Astrocyte (in vitro differentiated cells and primary cell): ENCODE results near the gene TMEM50A. TPM values are rescaled to one million over a fixed set of nuclear protein-coding genes. Genes with fewer than 3 reads are reported as not detected.

Source experiments
- DNase-seq: peaks from one replicate; pipeline ENCODE4 v3.0.0-alpha.2; 2010; ENCODE audit warnings: low read depth
- FAIRE-seq: peaks from 2 replicates; lab custom pipeline; 2011; peaks lifted over from hg19 to GRCh38; lab: Jason Lieb, UNC
- H2AFZ ChIP-seq: 2 replicates; pipeline ENCODE4 v1.6.0; 2012; ENCODE audit warnings: low read depth, low read length, inconsistent platforms
- H3K27ac ChIP-seq: 2 replicates; pipeline ENCODE4 v1.5.1; 2011; ENCODE audit warnings: low read depth, low read length, inconsistent platforms
- H3K27me3 ChIP-seq: 2 replicates; pipeline ENCODE4 v1.6.0; 2011; ENCODE audit warnings: low read length, inconsistent platforms; ENCODE audit not compliant: insufficient read depth
- H3K36me3 ChIP-seq: 2 replicates; pipeline ENCODE4 v1.5.1; 2011; ENCODE audit warnings: low read length, inconsistent platforms; ENCODE audit not compliant: insufficient read depth
- H3K4me1 ChIP-seq: 2 replicates; pipeline ENCODE4 v1.5.1; 2011; ENCODE audit warnings: low read length, inconsistent platforms; ENCODE audit not compliant: insufficient read depth
- H3K4me2 ChIP-seq: 2 replicates; pipeline ENCODE4 v1.6.0; 2012; ENCODE audit warnings: low read length, inconsistent platforms
- H3K4me3 ChIP-seq: 2 replicates; pipeline ENCODE4 v1.5.1; 2011; ENCODE audit warnings: low read depth, mild to moderate bottlenecking, low read length, inconsistent platforms; ENCODE audit not compliant: insufficient read depth
- H3K79me2 ChIP-seq: 2 replicates; pipeline ENCODE4 v1.6.0; 2012; ENCODE audit warnings: mild to moderate bottlenecking, low read length, inconsistent platforms; ENCODE audit not compliant: insufficient read depth
- H3K9ac ChIP-seq: 2 replicates; pipeline ENCODE4 v1.6.0; 2012; ENCODE audit warnings: mild to moderate bottlenecking, low read length, inconsistent platforms
- H3K9me3 ChIP-seq: 2 replicates; pipeline ENCODE4 v1.5.1; 2012; ENCODE audit warnings: low read depth, mild to moderate bottlenecking, low read length, inconsistent platforms; ENCODE audit not compliant: insufficient read depth
- H4K20me1 ChIP-seq: 2 replicates; pipeline ENCODE4 v1.6.0; 2012; ENCODE audit warnings: low read length, inconsistent platforms; ENCODE audit not compliant: insufficient read depth
- H3K27ac Mint-ChIP-seq: one replicate; pipeline ENCODE4 v1.8.0; 2021; ENCODE audit warnings: mild to moderate bottlenecking, mixed read lengths; ENCODE audit not compliant: unreplicated experiment
- H3K27me3 Mint-ChIP-seq: one replicate; pipeline ENCODE4 v1.8.0; 2021; ENCODE audit warnings: low read depth, mixed read lengths; ENCODE audit not compliant: unreplicated experiment
- H3K36me3 Mint-ChIP-seq: one replicate; pipeline ENCODE4 v1.8.0; 2021; ENCODE audit warnings: low read depth, mixed read lengths; ENCODE audit not compliant: unreplicated experiment
- H3K4me1 Mint-ChIP-seq: one replicate; pipeline ENCODE4 v1.8.0; 2021; ENCODE audit warnings: low read depth, mixed read lengths; ENCODE audit not compliant: unreplicated experiment
- H3K4me3 Mint-ChIP-seq: one replicate; pipeline ENCODE4 v1.8.0; 2021; ENCODE audit warnings: mild to moderate bottlenecking, moderate library complexity, mixed read lengths; ENCODE audit not compliant: unreplicated experiment
- H3K9me3 Mint-ChIP-seq: one replicate; pipeline ENCODE4 v1.8.0; 2021; ENCODE audit warnings: mild to moderate bottlenecking, mixed read lengths; ENCODE audit not compliant: unreplicated experiment
- EZH2 ChIP-seq: IDR thresholded peaks from 2 replicates; pipeline ENCODE4 v1.6.1; 2012; ENCODE audit warnings: mild to moderate bottlenecking, low read length, inconsistent platforms; ENCODE audit not compliant: insufficient read depth
- total RNA-seq: library from RNA; stranded (reverse); gene quantifications from 2 replicates; pipeline ENCODE4 v1.2.1, GENCODE V29; 2021
- TF ChIP-seq, protein P1 (sequence below): IDR thresholded peaks from 2 replicates; pipeline ENCODE4 v1.5.1; 2011; ENCODE audit warnings: low read depth, mild to moderate bottlenecking, inconsistent platforms, low read length, moderate library complexity; ENCODE audit not compliant: insufficient read depth

TMEM50A gene
- total RNA-seq, 1 donor from 2014 or later = 175 TPM

DNA sequence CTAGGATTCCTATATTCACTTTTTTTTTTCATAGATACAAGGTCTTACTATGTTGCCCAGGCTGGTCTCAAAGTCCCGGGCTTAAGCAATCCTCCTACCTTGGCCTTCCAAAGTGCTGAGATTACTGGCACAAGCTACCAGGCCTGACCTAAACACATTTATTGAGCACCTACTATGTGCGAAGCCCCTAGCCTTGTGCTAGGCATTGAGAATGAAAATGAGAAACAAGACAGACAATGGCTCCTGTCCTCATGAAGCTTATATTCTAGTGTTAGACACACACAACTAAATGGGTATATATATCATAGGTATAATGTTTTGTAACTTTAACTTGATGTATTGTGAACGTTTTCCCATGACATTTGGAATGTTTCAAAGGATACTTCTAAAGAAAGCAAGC lies 11.5 kb downstream of the TMEM50A start:
- H3K36me3 ChIP-seq = peaks cover 2% of the 10 kb centered on the region
- H3K4me1 ChIP-seq = no peaks in the 10 kb centered on the region
- FAIRE-seq = no peak
- H3K36me3 Mint-ChIP-seq = peaks cover 11% of the 10 kb centered on the region
- H3K27me3 ChIP-seq = no peaks in the 10 kb centered on the region
- no peak overlapping the region for H3K27ac ChIP-seq
- H4K20me1 ChIP-seq = peaks cover 11% of the 10 kb centered on the region
- H3K4me2 ChIP-seq = no peak overlapping the region
- H3K9me3 Mint-ChIP-seq = no peaks in the 10 kb centered on the region
- no peak overlapping the region for H2AFZ ChIP-seq
- no peak overlapping the region for H3K27ac Mint-ChIP-seq
- TF ChIP-seq EZH2 = no peak
- TF ChIP-seq, protein P1, sequence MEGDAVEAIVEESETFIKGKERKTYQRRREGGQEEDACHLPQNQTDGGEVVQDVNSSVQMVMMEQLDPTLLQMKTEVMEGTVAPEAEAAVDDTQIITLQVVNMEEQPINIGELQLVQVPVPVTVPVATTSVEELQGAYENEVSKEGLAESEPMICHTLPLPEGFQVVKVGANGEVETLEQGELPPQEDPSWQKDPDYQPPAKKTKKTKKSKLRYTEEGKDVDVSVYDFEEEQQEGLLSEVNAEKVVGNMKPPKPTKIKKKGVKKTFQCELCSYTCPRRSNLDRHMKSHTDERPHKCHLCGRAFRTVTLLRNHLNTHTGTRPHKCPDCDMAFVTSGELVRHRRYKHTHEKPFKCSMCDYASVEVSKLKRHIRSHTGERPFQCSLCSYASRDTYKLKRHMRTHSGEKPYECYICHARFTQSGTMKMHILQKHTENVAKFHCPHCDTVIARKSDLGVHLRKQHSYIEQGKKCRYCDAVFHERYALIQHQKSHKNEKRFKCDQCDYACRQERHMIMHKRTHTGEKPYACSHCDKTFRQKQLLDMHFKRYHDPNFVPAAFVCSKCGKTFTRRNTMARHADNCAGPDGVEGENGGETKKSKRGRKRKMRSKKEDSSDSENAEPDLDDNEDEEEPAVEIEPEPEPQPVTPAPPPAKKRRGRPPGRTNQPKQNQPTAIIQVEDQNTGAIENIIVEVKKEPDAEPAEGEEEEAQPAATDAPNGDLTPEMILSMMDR = no peak
- H3K4me3 ChIP-seq = no peak overlapping the region
- no peak overlapping the region for H3K4me3 Mint-ChIP-seq
- H3K4me1 Mint-ChIP-seq = peaks cover 5% of the 10 kb centered on the region
- no peaks in the 10 kb centered on the region for H3K27me3 Mint-ChIP-seq
- DNase-seq = no peak
- peaks cover 33% of the 10 kb centered on the region for H3K79me2 ChIP-seq
- H3K9ac ChIP-seq = no peak overlapping the region
- no peaks in the 10 kb centered on the region for H3K9me3 ChIP-seq

DNA sequence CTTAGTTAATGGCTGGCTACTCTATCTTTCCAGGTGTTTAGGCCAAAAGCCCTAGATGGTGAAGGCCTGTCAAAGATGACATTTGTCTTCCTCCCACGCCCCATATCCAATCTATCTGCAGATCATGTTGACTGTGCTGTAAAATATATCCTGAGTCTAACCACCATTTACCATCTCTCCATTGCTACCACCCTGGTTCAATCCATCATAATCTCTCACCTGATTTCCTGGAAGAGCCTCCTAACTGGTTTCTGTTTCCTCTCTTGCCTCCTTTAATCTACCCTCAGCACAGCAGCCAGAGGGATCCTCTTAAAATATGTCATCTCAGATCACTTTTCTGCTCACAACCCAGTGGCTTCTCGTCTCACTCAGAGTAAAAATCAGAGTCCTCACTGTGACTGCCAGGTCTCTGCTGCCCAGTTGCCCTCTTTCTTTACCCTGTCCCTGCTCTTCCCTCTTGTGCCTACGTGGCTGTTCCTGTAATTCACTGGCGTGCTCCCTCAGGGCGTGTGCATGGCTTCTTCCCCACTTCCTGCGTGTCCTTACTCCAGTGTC lies 17.8 kb downstream of the TMEM50A start:
- Mint-ChIP-seq H3K4me3 (no peak overlapping the region), H3K36me3 (peaks cover 22% of the 10 kb centered on the region), H3K9me3 (no peaks in the 10 kb centered on the region), H3K27me3 (no peaks in the 10 kb centered on the region), H3K27ac (no peak overlapping the region), H3K4me1 (peaks cover 3% of the 10 kb centered on the region)
- Histone ChIP-seq H3K4me3 (no peak overlapping the region), H3K27ac (no peak overlapping the region), H2AFZ (no peak overlapping the region), H4K20me1 (peaks cover 9% of the 10 kb centered on the region), H3K79me2 (peaks cover 3% of the 10 kb centered on the region), H3K9ac (no peak overlapping the region), H3K36me3 (peaks cover 23% of the 10 kb centered on the region), H3K4me2 (no peak overlapping the region), H3K9me3 (no peaks in the 10 kb centered on the region), H3K27me3 (no peaks in the 10 kb centered on the region), H3K4me1 (peaks cover 4% of the 10 kb centered on the region)
- FAIRE-seq (no peak), DNase-seq (no peak)
- no peak for TF ChIP-seq EZH2
- TF ChIP-seq, protein P1 = no peak

DNA sequence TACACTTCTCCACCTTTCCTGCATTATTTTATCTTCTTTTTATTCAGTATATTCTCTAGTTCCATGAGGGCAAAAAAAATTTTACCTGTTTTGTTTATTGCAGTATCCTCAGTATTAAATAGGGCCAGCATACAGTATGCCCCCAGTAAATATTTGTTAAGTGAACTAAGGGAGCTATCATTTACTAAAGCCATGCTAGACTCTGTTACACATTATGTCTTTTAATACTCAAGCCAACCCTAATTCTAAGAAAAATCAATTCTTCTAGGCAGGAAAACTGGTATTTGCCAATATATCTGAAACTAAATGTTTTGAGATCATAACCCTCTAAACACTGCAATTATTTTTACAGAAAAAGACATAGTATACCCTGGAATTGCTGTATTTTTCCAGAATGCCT lies 18.3 kb downstream of the TMEM50A start:
- no peak for DNase-seq
- Histone ChIP-seq H3K4me3 (no peak overlapping the region), H3K9ac (no peak overlapping the region), H3K27me3 (no peaks in the 10 kb centered on the region), H3K79me2 (peaks cover 2% of the 10 kb centered on the region), H4K20me1 (peaks cover 9% of the 10 kb centered on the region), H3K36me3 (peaks cover 23% of the 10 kb centered on the region), H3K4me2 (no peak overlapping the region), H3K4me1 (peaks cover 9% of the 10 kb centered on the region), H2AFZ (no peak overlapping the region), H3K27ac (no peak overlapping the region), H3K9me3 (no peaks in the 10 kb centered on the region)
- FAIRE-seq = no peak
- Mint-ChIP-seq H3K4me1 (peaks cover 7% of the 10 kb centered on the region), H3K4me3 (no peak overlapping the region), H3K36me3 (peaks cover 27% of the 10 kb centered on the region), H3K27me3 (no peaks in the 10 kb centered on the region), H3K27ac (no peak overlapping the region), H3K9me3 (no peaks in the 10 kb centered on the region)
- no peak for TF ChIP-seq EZH2
- TF ChIP-seq, protein P1 = no peak
